ENCODE results near the gene RALGAPA1.

GRCh38 chr14:35531960-35532747, 276.9 kb downstream of the RALGAPA1 start:
- TF ChIP-seq EZH2 (IDR thresholded peaks at IDR 0.05; ENCODE audit: insufficient read depth, poor library complexity, severe bottlenecking) (no peak), EZH2phosphoT487 (IDR thresholded peaks at IDR 0.05; ENCODE audit: insufficient read depth, low read depth) (no peak)

Data from GM23248 (cell line).